K562 (cell line): ENCODE data around the gene OR2B2. TPM values are rescaled to one million over a fixed set of nuclear protein-coding genes. Genes with fewer than 3 reads are reported as not detected.

ENCODE experiments used
- HMG20B ChIP-seq: fragments of 250-450 bp; sonication (Bioruptor Pico); IDR thresholded peaks from 2 replicates; pipeline ENCODE4 v1.5.0; 2021; ENCODE audit warnings: mild to moderate bottlenecking
- MXI1 ChIP-seq: IDR thresholded peaks from 2 replicates; pipeline ENCODE4 v1.6.1; 2011; ENCODE audit warnings: low read depth, mild to moderate bottlenecking, improper control_type of control experiment, low read length
- NFRKB ChIP-seq: fragments of 450-650 bp; IDR thresholded peaks from 2 replicates; pipeline ENCODE4 v1.6.1; 2016; ENCODE audit warnings: low read depth
- OTX1 ChIP-seq: fragments of 450-650 bp; formaldehyde crosslinking; IDR thresholded peaks from 2 replicates; pipeline ENCODE4 v1.4.0; 2022; ENCODE audit warnings: mild to moderate bottlenecking
- RFX5 ChIP-seq: IDR thresholded peaks from 2 replicates; pipeline ENCODE4 v1.6.1; 2011; ENCODE audit warnings: low read depth, mild to moderate bottlenecking, improper control_type of control experiment, low read length
- TFAM ChIP-seq: fragments of 250-450 bp; sonication (Bioruptor Pico); conservative IDR thresholded peaks from 2 replicates; pipeline ENCODE4 v1.5.0; 2021; ENCODE audit warnings: mild to moderate bottlenecking, moderate library complexity
- THAP12 ChIP-seq: fragments of 250-450 bp; sonication (Bioruptor Pico); IDR thresholded peaks from 2 replicates; pipeline ENCODE4 v1.9.0; 2021; ENCODE audit warnings: mild to moderate bottlenecking, inconsistent platforms
- UBTF ChIP-seq, 2 experiments: IDR thresholded peaks; 2 replicates each; pipeline ENCODE4 v1.6.1; 2012; ENCODE audit warnings: improper control_type of control experiment in 2 of 2, low read depth in 2 of 2, low read length in 2 of 2, borderline replicate concordance in 1 of 2
- ZFP36 ChIP-seq: fragments of 150-350 bp; IDR thresholded peaks from 2 replicates; pipeline ENCODE4 v1.6.1; 2018; ENCODE audit warnings: low read length, low read depth; ENCODE audit not compliant: partially characterized antibody
- ZNF740 ChIP-seq, 3 experiments: fragments of 200-800 bp in 1 of 3; sonication (Bioruptor generic) in 1 of 3; sonication (generic) in 1 of 3; formaldehyde crosslinking in 1 of 3; IDR thresholded peaks; 2 replicates each; pipeline versions ENCODE4 v1.6.1 to v1.8.0; 2016 to 2022; ENCODE audit warnings: mild to moderate bottlenecking in 2 of 3, missing compliant biosample characterization in 2 of 3, missing genetic modification characterization in 2 of 3, missing genetic modification reagents in 1 of 3
- polyA plus RNA-seq, 8 experiments: library from polyadenylated mRNA; depleted of rRNA in 4 of 8; stranded (reverse) in 5 of 8; unstranded in 3 of 8; fragments of >200 nt; fragmentation: Nextera tagmentation in 2 of 8; fragmentation: Illumina TruSeq in 1 of 8; extraction: Ambion mirVana in 2 of 8; extraction: Trizol in 1 of 8; gene quantifications; 2 replicates each; pipeline versions ENCODE4 v1.2.1 to v1.2.3, GENCODE V29; 2011 to 2014; ENCODE audit warnings: inconsistent platforms in 1 of 8, missing spikeins in 1 of 8
- total RNA-seq, 7 experiments: library from RNA; depleted of rRNA in 6 of 7; stranded (reverse); fragments of >200 nt in 6 of 7; fragmentation: Illumina TruSeq in 2 of 7; extraction: Trizol in 2 of 7; gene quantifications; 2 replicates each; pipeline versions ENCODE4 v1.2.1 to v1.2.3, GENCODE V29; 2011 to 2021; ENCODE audit warnings: low replicate concordance in 1 of 7

OR2B2 gene
- total and polyA plus RNA-seq, 9 of the 15 experiments (the other 6 are each of a cell fraction or from before 2014, with no cell fraction given): 0.24 TPM; not detected in 8

DNA sequence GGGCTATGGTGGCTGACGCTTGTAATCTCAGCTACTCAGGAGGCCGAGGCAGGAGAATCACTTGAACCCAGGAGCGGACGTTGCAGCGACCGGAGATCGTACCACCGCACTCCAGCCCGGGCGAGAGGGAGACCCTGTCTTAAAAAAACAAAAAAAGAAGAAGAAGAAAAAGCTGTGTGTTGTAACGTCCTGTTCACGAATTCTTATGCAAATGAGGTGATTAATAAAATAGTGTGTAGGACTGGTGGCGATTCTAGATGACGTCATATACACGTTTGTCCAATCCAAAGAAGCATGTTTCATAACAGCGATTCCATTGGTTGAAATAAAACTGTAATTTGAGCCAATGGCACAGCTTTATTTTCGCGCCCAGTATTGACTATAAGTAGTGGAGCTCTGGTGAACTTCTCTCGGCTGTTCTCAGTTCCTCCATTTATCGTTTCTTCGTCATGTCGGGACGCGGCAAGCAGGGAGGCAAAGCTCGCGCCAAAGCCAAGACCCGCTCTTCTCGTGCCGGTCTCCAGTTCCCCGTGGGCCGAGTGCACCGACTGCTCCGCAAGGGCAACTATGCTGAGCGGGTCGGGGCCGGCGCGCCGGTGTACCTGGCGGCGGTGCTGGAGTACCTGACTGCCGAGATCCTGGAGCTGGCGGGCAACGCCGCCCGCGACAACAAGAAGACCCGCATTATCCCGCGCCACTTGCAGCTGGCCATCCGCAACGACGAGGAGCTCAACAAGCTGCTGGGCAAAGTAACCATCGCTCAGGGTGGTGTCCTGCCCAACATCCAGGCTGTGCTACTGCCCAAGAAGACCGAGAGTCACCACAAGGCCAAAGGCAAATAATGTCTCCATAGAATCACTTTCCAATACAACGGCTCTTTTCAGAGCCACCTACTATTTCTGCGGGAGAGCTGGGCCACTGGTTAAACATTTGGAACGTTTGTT lies 47.0 kb downstream of the OR2B2 start (continued):
- no peak for TF ChIP-seq TFAM
- peak; percentile 69; the same call in 1 of the 2 replicates for TF ChIP-seq THAP12 (CRISPR knock-in tag)
- no peak for TF ChIP-seq RFX5
- no peak for TF ChIP-seq ZNF740 (CRISPR knock-in tag; IDR thresholded peaks at IDR 0.05)
- no peak for TF ChIP-seq ZNF740 (tag; IDR thresholded peaks at IDR 0.05)
- 0 out of 2 replicates have a peak, but pooled peaks have one; percentile 7 for TF ChIP-seq OTX1 (CRISPR knock-in tag)
- 0 out of 2 replicates have a peak, but pooled peaks have one; percentile 29 for TF ChIP-seq MXI1
- no peak for TF ChIP-seq HMG20B
- TF ChIP-seq UBTF (IDR thresholded peaks at IDR 0.05; ENCODE audit: borderline replicate concordance in 1 of 2, low read depth in 2 of 2, low read length in 2 of 2): peak; percentile 72 to 76; a peak in 1 of 4 replicates
- no peak for TF ChIP-seq ZFP36
- 0 out of 2 replicates have a peak, but pooled peaks have one; percentile 33 for TF ChIP-seq NFRKB
